Progenitor cell of endocrine pancreas (in vitro differentiated cells): ENCODE data around the gene MRPL54. TPM values are rescaled to one million over a fixed set of nuclear protein-coding genes. Genes with fewer than 3 reads are reported as not detected.

Experiments
- DNase-seq: peaks from one replicate; pipeline ENCODE4 v3.0.0; 2021; ENCODE audit warnings: low spot score; ENCODE audit not compliant: unreplicated experiment
- H3K27ac Mint-ChIP-seq: 2 replicates; pipeline ENCODE4 v1.8.0; 2021; ENCODE audit warnings: mild to moderate bottlenecking, moderate library complexity, mixed read lengths
- H3K27me3 Mint-ChIP-seq: 2 replicates; pipeline ENCODE4 v1.8.0; 2021; ENCODE audit warnings: mixed read lengths
- H3K36me3 Mint-ChIP-seq: 2 replicates; pipeline ENCODE4 v1.8.0; 2022; ENCODE audit warnings: mixed read lengths; ENCODE audit not compliant: insufficient read depth
- H3K4me1 Mint-ChIP-seq: 2 replicates; pipeline ENCODE4 v1.8.0; 2021; ENCODE audit warnings: low read depth, mixed read lengths
- H3K4me3 Mint-ChIP-seq: 2 replicates; pipeline ENCODE4 v1.8.0; 2021; ENCODE audit warnings: low read depth, mild to moderate bottlenecking, moderate library complexity, mixed read lengths
- H3K9me3 Mint-ChIP-seq: 2 replicates; pipeline ENCODE4 v1.8.0; 2021; ENCODE audit warnings: low read depth, mixed read lengths
- total RNA-seq: library from RNA; stranded (reverse); gene quantifications from 2 replicates; pipeline ENCODE4 v1.2.1, GENCODE V29; 2021
- TF ChIP-seq, protein P1 (sequence below): fragments of 200-600 bp; sonication (generic); IDR thresholded peaks from one replicate; pipeline ENCODE4 v1.5.0; 2021; ENCODE audit warnings: antibody characterized with exemption, mild to moderate bottlenecking; ENCODE audit not compliant: unreplicated experiment

MRPL54 gene
- total RNA-seq, 1 donor from 2014 or later = 39.8 TPM

DNA sequence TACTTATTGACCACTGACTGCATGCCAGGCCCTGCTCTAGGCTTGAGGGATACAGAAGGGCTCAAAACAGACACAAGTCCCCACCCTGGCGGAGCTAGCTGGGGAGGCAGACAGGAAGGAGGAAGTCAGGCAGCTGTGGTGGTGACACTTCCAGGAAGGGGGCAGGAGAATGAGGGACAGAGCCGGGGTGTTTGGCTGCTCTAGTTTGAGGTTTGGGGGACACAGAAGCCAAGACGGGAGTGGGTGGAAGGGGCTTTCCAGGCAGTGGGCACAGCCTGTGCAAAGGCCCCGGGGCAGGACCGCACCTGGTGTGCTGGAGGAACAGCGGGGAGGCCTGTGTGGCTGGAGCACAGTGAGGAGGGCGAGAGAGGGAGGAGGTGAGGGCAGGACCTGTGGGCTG is 4.0 kb downstream of the MRPL54 start:
- H3K4me3 Mint-ChIP-seq = no peak overlapping the region
- peaks cover 4% of the 10 kb centered on the region for H3K36me3 Mint-ChIP-seq
- no peak overlapping the region for H3K27ac Mint-ChIP-seq
- H3K9me3 Mint-ChIP-seq = no peaks in the 10 kb centered on the region
- H3K4me1 Mint-ChIP-seq = peaks cover 3% of the 10 kb centered on the region
- TF ChIP-seq, protein P1, sequence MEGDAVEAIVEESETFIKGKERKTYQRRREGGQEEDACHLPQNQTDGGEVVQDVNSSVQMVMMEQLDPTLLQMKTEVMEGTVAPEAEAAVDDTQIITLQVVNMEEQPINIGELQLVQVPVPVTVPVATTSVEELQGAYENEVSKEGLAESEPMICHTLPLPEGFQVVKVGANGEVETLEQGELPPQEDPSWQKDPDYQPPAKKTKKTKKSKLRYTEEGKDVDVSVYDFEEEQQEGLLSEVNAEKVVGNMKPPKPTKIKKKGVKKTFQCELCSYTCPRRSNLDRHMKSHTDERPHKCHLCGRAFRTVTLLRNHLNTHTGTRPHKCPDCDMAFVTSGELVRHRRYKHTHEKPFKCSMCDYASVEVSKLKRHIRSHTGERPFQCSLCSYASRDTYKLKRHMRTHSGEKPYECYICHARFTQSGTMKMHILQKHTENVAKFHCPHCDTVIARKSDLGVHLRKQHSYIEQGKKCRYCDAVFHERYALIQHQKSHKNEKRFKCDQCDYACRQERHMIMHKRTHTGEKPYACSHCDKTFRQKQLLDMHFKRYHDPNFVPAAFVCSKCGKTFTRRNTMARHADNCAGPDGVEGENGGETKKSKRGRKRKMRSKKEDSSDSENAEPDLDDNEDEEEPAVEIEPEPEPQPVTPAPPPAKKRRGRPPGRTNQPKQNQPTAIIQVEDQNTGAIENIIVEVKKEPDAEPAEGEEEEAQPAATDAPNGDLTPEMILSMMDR = no peak
- H3K27me3 Mint-ChIP-seq = no peaks in the 10 kb centered on the region
- no peak for DNase-seq

DNA sequence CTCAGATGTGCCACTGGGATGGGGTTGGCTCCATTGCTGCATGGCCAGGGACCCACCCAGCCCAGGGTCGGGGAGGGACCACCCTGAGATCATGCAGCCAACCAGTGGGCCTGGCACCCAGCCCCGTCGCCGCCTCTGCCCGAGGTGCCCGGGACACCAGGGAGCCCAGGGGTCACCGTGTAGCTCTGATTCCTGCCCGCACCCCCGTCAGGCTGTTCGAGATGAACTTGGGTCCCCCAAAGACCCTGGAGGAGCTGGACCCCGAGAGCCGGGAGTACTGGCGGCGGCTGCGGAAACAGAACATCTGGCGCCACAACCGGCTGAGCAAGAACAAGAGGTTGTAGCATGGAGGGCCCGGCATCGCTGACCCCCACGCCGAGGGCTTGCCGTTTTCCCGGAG is 4.6 kb downstream of the MRPL54 start:
- no peak for DNase-seq
- no peaks in the 10 kb centered on the region for H3K9me3 Mint-ChIP-seq
- H3K27me3 Mint-ChIP-seq = no peaks in the 10 kb centered on the region

DNA sequence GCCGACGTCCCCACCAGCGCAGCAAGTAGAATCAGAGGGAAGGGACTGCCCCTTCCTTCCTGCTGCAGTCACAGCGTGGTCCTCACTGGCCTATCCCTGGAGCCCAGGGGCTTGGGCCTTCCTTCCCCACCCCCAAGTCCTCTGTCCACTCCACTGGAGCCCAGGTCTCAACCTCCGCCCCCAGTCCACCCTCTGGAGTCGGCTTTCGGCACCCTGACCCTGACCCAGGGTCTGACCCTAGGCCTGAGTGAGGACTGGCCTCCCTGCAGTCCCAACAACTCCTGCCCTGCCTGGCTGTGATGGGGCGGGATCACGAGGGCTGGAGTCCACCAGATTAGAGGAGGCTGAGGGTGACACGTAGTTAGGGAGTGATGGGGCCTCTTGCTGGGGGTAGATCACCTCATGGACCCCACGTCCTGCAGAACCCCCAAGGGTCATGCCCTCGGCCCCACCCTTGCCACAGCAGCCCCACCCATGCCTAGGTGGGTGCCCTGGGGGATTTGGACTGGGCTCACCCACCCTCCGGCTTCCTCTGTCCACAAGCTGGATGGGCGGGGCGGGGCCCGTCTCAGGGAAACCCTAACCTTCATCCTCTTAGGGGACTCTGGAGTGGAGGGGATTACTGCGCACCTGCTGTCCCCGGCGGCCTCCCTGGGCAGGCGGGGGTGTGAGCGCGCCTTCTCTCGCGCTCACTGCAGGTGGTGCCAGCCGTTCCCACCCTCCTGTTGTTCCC is 5.7 kb downstream of the MRPL54 start:
- Mint-ChIP-seq H3K36me3 (peaks cover 4% of the 10 kb centered on the region), H3K9me3 (no peaks in the 10 kb centered on the region), H3K27me3 (no peaks in the 10 kb centered on the region), H3K27ac (no peak overlapping the region), H3K4me1 (no peaks in the 10 kb centered on the region), H3K4me3 (no peak overlapping the region)
- TF ChIP-seq, protein P1 = no peak
- no peak for DNase-seq

More for the DNA sequence above, 4.6 kb downstream of the MRPL54 start:
- Mint-ChIP-seq H3K36me3 (peaks cover 4% of the 10 kb centered on the region), H3K4me3 (no peak overlapping the region), H3K4me1 (peaks cover 3% of the 10 kb centered on the region), H3K27ac (no peak overlapping the region)
- TF ChIP-seq, protein P1 = no peak

DNA sequence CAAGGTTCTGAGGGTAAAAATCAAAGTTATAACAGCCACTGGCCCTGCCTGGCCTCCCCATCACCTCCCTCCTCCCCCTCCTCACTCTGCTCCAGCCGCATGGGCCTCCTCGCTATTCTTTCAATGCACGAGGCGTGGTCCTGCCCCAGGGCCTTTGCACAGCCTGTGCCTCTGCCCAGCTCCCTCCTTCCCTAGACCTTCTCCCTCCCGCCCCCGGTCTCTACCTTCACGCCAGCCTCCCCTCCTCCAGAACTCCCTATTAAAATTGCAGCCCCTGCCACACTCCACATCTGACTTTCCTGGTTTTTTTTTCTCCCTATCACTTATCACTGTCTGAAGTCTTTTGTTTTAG is 6.2 kb downstream of the MRPL54 start:
- Mint-ChIP-seq H3K27ac (no peak overlapping the region), H3K27me3 (no peaks in the 10 kb centered on the region)
- DNase-seq = no peak

DNA sequence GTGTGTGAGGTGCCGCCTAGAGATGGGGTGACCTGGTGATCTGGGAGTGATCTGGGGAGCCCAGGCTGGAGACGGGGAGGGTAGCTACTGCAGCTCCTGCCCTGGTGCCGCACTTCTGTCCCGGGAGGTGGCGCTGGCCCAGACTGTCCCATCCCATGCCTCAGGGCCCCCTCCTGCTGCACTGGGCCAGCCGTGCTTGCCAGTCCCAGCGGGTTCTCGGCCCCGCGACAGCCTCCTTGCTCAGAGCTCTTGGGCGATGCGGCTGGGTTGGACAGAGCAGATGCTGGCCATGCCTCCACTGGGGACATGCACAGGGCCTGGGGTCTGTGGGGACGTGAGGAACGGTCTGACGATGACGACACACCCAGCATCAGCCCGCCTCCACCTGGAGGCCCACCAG is 7.0 kb downstream of the MRPL54 start:
- DNase-seq = no peak
- H3K27me3 Mint-ChIP-seq = no peaks in the 10 kb centered on the region
- H3K4me1 Mint-ChIP-seq = no peaks in the 10 kb centered on the region
- H3K9me3 Mint-ChIP-seq = no peaks in the 10 kb centered on the region
- H3K27ac Mint-ChIP-seq = no peak overlapping the region
- no peak overlapping the region for H3K4me3 Mint-ChIP-seq
- peaks cover 4% of the 10 kb centered on the region for H3K36me3 Mint-ChIP-seq
- TF ChIP-seq, protein P1 = no peak

More for the DNA sequence above, 6.2 kb downstream of the MRPL54 start:
- peaks cover 4% of the 10 kb centered on the region for H3K36me3 Mint-ChIP-seq
- H3K4me3 Mint-ChIP-seq = no peak overlapping the region
- H3K4me1 Mint-ChIP-seq = no peaks in the 10 kb centered on the region
- TF ChIP-seq, protein P1 = no peak
- no peaks in the 10 kb centered on the region for H3K9me3 Mint-ChIP-seq
